HG03442 (cell line): Measurements from ENCODE around the gene ELAVL1.
"Not testable (repeated sequence)": the region's sequence is repeated elsewhere in the genome, so short reads cannot be mapped to it uniquely, and the experiment has no call there.

Experiments
- ATAC-seq: cut with Tn5 transposase; IDR thresholded peaks from one replicate; pipeline ENCODE4 v1.9.1; 2021; ENCODE audit warnings: mild to moderate bottlenecking, moderate library complexity; ENCODE audit not compliant: unreplicated experiment

ELAVL1 gene

DNA sequence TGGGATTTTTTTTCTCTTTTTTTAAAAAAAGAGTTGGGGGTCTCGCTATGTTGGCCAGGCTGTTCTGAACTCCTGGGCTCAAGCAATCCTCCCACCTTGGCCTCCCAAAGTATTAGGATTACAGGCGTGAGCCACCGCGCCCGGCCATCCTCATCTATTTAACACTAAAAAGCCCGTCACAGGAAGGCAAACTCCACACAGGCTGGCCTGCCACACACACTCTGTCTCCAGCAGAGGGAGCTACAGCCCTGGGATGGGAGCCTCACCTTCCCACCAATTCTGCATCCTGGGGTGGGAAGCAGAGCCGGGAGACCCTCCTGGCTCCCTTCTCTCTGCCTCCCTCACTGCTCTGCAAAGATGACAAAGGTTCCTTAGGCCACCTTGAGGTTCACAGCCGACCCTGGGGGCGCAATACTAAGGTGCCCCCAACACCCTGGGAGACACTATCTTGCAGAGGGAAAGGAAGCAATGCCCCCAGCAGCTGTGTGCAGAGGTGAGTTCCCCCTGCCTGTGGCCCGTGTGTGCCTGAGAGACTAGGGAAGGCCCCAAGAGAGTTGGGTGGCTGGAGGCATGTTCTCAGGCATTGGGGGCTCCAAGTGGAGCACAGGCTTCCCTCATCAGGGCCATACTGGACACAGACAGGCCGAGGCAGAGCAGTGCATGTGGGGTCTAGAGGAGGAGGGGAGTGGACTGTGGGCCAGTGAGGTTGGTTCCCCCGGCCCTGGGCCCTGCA is 34.6 kb downstream of the ELAVL1 start:
- ATAC-seq: no peak

DNA sequence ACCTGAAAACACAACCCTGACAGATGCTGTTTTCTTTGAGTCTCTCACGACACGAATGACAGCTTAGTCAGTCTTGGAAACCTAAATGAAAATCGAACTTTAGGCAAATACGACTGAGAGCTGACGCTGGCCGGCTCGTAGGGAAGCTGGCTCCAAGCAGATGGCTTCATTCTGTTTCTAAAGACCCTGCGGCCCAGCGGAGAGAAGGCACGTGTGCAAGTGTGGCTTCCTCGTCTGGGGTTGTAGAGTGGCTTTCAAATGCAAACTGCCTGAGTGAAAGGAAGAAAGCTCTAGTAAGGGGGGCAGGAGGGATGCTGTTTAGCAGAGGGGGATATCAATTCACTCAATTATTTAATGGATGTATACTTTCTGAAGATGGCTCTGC is 35.9 kb downstream of the ELAVL1 start:
- ATAC-seq: no peak

DNA sequence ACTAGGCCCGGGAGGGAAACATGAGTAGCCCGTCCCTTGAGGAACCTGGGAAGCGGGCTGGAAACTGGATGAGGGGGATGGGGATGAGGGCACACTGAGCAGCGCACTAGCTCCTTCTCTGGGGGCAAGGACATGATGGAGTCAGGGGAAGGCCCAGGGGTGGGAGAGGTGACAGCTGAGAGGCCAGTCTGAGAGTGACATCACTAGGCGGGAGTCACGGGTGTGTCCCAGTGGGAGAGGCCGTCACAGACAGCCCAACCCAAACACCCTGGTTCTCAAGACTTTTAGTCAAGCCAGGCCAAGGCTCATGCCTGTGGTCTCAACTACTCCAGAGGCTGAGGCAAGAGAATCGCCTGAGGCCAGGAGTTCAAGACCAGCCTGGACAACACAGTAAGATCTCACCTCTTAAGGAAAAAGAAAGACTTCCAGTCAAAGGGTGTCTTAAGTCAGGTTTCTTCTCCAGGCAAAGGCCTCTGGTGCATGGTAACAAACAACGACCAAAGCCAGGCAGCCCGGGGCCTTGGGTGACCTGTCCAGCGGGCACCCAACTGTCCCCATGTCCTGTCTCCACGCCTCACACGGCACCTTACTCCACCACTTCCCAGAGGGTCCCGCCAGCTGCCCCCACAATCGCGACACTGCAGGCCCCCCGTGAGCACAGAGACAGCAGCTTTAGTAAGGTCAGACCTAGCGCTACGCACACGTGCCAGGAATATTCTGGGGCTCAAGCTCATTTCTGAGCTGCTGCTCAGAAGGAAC is 36.5 kb downstream of the ELAVL1 start:
- no peak for ATAC-seq

DNA sequence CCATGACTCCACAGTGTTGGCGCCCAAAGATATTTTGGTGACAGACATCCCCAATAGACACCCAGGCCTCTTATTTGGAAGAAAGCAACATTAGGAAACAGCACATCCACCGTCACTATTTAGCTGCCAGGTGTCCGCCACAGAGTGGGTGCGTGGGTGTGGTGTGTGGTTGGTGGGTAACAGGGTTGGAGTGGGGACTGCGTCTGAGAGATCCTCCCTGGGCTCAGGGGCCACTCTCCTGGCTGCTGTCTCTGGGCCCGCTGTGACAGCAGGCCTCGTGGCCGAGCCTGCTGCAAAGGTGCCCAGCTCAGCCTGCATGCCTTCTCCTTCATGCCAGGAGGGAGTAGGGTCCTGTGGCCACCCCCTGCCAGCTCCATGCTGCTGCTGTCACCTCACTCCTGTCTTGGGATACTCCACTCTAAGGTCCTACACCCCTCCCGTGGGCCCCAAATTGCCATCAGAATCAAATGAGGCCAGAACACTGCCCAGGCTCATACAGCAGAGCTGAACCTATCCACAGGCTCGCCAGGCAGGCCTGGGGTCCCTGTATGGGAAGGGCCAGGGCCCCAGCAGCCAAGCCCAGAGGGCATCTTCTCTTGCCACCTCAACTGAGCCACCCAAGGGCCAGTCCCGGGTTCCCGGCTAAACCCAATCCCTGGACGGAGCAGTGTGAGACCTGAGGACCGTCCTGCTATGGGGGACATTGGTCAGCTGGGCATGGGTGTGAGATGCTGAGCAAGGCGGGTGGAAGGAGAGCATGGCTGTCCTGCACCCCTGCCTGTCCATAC is 37.2 kb downstream of the ELAVL1 start:
- ATAC-seq: no peak

DNA sequence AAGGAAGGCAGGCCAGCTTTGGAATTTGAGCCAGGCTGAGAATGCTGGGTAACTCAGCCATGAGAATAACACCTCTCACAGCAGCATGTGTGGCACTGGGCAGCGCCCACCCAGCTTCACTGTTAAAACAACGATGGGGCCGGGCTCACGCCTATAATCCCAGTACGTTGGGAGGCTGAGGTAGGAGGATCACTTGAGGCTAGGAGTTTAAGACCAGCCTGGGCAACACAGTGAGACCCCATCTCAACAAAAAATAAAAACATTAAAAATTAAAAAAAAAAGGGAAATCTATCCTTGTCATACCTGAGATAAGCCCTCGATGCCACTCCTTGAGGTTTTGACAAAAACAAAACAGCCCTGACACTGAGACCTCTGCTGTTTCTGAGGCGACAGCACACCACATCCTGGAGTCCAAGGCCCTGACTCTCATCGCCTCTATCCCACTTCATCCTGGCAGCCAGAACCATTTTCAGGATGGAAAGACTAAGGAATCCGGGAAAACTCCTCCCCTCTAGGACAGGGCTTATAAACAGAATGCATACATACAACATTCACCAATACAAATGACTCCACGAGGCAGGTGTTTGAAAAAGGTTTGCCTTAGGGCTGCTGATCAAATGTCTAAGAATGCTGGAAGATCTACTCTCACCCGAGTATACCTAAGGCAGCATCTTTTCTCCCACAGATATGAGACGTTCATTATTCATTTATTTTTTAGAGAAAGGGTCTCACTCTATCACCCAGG is 39.3 kb downstream of the ELAVL1 start:
- no peak for ATAC-seq

DNA sequence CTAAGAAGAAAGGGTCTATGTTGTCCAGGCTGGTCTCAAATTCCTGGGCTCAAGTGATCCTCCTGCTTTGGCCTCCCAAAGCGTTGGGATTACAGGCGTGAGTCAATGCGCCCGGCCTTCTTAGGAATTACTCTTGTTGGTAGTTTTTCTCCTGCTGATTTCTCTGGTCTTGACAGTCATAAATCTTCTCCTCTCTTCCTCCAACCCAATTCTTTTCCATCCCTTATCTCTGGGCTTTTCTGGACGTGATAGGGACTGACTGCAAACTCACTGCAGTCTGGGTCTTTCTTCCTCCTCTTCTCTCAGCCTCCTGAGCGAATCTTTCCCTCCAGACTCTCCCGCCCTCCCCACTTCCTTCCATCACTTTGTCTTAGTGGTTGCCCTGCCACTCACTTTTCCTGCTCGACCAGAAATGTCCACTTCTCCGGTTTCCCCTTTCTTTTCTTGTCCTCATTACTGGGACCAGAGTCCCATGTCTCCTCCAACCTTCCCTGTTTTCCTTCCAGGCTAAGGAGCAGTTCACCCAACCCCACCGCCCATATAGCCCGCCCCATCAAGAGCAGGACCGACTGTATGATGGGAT is 40.1 kb downstream of the ELAVL1 start:
- no peak for ATAC-seq

DNA sequence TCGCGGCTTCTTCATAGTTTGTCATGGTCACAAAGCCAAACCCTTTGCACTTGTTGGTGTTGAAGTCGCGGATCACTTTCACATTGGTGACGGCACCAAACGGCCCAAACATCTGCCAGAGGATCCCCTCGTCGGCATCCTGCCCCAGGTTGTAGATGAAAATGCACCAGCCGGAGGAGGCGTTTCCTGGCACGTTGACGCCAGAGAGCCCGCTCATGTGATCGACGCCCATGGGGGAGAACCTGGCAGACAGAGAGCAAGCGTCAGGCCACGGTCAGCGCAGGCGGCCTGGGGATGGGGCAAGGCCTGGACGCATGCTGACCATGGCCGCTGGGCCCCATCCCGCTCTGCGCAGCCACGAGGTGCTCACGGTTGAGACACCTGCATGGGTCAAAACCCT is 41.9 kb downstream of the ELAVL1 start:
- no peak for ATAC-seq

DNA sequence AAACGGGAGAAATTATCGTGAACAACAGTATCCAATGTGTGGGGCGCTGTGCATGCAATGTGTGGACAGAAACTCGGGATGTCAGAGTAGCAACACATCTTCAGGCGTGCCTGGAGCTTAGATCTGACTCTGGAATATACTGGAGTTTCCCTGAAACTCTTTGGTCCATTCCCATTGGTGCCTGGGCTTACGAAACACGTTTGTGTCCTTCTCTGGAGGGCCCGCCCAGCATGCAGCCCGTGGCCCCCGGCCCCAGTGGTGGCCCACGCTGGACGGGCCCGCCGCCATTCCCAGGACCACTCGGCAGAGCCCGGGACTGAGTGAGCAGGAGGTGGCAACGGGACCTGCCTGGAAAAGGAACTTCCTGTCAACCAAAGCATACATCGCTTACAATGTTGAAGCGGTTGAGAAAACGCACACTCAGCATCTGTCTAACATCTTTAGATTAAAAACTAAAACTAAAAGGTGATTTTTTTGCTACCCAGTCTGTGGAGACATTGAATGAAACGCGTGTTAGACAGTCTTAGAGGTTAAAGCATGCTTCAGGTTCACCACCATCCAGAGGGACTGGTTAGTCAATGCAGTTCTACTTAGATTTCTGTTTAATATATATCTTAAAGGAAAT is 42.7 kb downstream of the ELAVL1 start:
- no peak for ATAC-seq

DNA sequence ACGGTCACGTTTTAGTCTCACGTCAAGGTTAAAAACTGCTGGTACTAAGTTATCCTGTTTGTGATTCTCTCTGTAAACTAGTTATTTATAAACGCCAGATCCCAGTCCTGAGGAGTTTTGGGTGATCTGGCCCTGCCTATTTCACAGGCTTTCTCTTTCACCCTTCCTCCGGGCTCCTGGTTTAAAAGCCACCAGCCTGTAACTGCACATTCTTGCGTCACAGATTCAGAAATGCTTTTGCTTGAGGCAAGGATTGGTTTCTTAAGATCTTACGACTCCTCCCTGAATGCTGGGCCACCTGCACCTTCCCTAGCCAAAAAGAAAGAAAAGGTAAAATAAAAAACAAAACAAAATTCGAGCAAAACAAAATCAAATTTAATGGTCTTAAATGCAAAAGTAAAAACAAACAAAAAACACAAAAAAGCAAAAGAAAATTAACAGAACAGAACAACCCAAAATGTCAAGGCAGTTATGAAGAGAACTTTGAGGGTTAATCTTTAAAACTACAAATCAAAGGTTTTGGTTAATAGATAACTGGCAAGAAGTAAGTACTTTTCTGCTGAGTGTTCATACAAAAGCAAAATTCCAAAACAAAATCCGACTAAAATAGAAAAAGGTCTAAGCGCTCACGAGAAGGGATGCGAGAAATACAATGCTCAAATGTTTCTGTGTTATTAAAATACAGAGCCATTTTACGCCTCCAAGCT is 43.4 kb downstream of the ELAVL1 start:
- no peak for ATAC-seq

DNA sequence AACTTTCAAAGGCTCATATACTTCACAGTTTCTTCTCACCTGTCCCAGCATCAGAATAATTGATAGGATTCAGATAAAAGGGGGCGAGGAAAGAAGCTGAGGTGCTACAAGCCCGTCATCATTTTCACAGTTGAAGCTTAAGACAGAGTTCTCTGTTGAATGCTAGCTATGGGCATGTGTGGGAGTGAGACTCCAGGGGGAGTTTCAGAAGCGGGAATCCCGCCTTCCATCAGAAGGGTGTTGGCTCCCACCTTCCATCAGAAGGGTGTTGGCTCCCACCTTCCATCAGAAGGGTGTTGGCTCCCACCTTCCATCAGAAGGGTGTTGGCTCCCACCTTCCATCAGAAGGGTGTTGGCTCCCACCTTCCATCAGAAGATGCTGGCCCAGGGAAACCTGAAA is 44.4 kb downstream of the ELAVL1 start:
- ATAC-seq: not testable (repeated sequence)

DNA sequence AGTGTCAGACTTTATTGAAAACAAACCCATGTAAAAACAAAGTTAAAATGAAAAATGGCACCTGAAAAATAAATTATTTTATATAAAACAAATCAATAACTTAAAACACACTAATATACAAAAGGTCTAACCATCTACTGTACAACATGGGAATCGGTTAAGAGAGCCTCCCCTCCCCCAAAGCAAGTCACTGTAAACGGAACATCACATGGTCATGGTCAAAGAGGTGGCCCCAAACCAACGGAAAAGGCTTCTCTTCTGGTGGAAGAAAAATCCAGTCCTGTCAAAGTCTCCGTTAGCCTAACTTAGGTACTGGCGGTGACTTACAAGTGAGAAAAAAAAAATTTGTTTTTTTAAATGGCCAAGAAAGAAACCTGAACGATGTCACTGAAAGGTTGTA is 46.2 kb downstream of the ELAVL1 start:
- no peak for ATAC-seq

DNA sequence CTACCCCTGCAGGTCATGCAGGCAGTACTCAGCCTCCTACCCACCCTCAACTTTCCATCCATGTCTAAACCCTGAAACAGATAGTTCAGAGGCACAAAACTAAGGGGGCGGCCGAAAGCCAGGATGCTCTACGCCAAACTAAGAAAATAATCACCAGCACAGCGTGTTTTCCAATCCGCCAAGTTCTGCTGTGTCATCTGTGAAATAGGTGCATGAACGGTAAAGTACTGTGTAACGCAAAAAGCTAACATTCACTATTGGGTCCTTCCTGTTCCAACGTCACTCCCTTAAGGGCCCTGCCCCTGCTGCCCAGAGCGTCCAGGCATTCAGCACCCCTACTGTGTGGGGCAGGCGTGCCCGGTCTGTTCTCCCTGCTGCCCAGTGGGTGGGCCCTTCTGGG is 49.7 kb downstream of the ELAVL1 start:
- no peak for ATAC-seq

DNA sequence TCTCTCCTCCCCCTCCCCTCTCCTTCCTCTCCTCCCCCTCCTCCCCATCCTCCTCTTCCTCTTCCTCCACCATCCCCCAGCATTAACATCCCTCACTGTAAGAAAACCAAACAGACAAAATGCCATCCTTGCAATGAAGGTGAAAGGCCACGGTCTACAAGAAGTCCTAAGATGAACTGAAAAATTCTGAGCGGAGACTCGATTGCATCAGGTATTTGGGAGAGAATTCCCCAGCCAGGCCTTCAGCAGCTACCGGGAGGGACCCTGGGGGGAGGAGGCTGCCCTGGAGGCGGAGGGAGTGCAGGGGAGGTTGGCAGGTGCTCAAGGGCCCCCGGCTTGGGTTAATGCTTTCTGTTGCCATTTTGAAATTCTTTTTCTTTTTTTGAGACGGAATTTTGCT is 51.9 kb downstream of the ELAVL1 start:
- no peak for ATAC-seq

DNA sequence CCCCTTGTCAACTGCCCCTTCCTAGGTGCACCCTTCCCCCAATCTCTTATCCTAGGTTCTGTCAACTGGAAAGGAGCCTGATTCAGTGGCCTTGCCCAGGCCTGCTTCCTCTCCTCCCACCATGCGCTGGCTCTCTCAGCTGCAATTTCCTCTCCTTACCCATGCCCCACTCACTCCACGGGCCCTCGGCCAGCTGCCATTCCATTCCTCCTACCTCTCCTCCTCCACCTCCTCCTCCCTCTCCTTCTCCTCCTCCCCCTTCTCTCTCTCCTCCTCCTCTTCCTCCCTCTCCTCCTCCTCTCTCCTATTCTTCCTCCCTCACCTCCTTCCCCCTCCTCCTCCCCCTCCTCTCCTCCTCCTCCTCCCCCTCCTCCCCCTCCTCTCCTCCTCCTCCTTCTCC is 52.4 kb downstream of the ELAVL1 start:
- ATAC-seq: no peak

DNA sequence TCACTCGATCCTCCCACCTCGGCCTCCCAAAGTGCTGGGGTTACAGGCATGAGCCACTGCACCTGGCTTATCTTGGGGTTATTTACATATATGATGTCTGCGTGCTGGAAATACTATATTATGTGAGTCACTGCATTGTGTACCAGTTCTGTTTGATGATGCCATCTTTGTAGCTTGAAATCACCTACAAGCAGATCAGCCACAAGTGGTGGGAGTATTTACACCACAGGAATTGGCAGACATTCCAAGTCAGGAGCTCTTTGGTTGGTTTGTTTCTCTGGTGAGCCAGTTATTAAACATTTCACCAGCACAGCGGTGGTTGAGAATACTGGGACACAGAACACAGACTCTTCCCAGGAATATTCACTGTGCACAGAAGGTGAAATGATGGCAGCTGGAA is 57.5 kb downstream of the ELAVL1 start:
- ATAC-seq: no peak

DNA sequence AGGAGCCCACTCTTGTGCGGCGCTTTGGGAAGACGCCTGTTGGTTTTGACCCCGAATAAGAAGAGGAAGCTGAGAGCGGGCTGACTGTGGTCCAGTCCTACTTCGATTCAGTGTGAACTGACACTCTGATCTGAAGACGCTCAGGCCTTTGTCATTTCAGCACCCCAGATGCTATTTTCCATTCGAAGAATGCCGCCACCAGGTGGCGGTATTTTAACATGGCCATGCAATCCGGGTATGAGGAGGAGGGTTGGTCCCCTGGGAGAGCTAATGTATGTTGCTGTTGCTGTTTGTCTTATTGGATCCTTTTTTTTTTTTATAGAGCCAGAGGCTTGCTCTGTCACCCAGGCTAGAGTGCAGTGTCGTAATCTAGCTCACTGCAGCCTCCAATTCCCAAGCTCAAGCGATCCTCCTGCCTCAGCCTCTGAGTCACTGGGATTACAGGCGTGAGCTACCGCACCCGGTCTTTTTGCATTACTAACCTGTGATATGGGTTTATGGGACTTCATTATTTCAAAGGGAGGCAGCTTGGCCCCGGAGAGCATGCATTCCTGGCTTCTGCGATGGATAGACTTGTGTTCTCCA is 61.2 kb downstream of the ELAVL1 start:
- peak; percentile 17 for ATAC-seq

DNA sequence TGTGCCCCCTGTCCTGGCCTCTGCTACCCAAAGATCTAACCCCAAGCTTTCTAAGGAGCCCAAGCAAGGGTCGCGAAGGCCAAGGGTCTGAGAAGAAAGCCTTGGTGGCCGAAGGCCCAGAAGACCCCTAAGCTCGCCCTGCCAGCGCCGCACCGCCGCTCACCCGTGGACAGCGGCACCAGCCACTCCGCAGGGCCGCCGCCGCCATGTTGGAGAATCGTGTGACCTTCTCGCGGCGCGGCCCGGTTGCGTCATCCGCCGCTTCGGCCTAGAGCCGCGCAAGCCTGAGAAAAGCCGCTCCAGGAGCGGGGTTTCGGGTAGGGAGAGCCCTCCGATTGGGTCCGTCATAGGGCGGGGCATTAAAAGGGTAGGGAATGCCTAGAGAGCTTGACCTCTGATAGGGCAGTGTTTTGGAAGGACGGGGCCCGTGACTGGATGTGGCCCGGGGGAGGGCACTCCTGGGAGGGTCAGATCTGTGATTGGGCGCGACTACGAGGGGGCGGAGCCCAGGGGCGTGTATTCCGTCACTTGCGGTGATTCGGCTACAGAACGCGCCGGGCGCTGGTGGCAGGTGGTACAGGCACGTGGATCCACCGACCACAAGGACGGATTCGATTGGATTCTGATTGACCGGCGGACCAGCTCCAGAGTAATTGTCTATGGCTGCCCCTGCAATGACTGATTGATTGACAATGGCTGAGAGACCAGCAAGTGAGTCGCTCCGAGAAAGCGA is 61.8 kb downstream of the ELAVL1 start, which contains the start of gene TIMM44:
Gene TIMM44 (minus strand): TSS at position 223 of the 733 bp plus-strand sequence. CDS start 15 bp downstream, at position 208.
- ATAC-seq: peak; percentile 96

DNA sequence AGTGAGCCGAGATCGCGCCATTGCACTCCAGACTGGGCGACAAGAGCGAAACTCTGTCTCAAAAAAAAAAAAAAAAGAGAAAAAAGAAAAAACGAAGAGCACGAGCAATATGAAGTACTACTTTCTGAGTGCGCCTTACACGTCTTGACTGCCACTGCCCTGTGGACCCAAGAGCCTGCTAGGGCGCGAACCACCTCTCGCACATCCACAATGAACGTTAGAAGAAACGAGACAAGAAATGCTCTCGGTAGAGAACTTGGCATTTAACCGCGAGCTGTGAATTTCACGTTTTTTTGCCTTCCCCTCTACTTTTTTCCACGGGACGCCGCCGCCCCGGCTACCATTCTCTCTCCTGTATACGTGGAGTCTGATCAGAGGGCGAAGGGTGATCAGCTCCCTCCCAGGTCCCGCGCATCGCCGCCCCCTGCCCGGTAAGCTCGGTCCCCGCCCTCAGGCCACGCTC is 62.4 kb downstream of the ELAVL1 start:
- no peak for ATAC-seq
